Right kidney (tissue), 1 donor: ENCODE results near the gene DPH2.
A peak's percentile ranks its signal among the peaks of the same experiment; 100 is the strongest.

ENCODE experiments used
- DNase-seq: peaks from one replicate; pipeline ENCODE4 v3.0.0-alpha.2; 2016

Gene DPH2

GRCh38 chr1:44000122-44000665, 30.4 kb downstream of the DPH2 start:
- DNase-seq, result no peak

GRCh38 chr1:44002165-44002564, 32.4 kb downstream of the DPH2 start:
- DNase-seq, result no peak

DNA sequence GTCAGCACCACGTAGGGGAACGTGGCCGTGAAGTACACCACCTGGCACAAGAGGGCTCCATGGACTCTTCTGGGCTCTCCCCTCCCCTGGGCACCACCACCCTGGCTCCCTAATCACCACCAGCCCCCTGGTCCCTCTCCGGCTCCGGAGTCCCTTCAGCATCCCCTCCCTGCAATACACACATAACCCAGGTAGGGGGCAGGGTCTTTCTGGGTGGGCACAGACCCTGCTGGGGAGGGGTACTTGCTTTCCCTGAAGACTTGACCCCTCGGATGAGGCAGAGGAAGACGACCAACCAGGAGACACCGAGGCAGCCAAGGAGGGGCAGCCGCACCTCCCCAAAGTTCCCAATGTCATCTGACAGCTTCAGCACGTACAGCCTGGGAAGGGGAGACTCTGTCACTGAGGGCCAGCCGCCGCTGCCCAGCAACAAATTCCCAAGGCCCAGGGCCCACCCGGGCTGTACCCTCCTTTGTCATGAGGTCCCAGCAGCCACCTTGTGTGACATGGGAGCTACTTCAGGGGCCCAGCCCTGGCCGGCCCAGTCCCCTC, 32.9 kb downstream of the DPH2 start:
- DNase-seq, result no peak

GRCh38 chr1:44008259-44008658, 38.4 kb downstream of the DPH2 start:
- DNase-seq, result no peak

GRCh38 chr1:44010935-44011471, 41.2 kb downstream of the DPH2 start:
- no peak for DNase-seq

GRCh38 chr1:44012404-44012803, 42.6 kb downstream of the DPH2 start:
- no peak for DNase-seq

DNA sequence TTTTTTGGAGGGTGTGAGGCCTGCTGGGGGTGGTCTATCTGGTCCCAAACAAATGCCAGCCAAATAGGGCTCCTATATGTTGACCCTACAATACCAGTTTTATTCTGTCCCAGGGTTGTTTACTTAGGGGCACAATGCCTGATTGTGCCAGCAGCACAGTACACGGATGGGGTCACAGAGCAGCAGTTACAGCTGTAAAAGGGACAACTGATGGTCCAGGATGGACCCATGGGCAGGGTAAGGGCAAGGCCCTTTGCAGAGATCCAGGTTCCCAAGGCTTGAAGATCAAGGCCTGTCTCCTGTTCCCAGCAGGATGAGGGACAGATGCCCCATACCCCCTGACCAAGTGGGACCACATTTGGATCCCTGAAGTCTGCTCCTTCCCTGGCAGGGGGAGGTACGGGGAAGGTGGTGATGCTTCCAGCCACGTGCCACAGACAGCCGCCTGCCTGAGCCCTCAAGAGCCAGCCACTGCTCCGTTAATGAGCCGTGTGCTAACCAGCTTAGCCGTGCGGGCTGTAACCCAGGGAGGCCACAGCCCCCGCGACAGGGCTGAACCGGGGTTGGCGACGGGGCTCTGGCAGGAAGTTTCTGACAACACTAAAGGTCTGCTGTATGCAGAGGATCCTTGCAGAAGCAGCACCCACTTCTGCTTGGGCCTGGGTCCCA, 43.3 kb downstream of the DPH2 start:
- DNase-seq, result peak; percentile 46

DNA sequence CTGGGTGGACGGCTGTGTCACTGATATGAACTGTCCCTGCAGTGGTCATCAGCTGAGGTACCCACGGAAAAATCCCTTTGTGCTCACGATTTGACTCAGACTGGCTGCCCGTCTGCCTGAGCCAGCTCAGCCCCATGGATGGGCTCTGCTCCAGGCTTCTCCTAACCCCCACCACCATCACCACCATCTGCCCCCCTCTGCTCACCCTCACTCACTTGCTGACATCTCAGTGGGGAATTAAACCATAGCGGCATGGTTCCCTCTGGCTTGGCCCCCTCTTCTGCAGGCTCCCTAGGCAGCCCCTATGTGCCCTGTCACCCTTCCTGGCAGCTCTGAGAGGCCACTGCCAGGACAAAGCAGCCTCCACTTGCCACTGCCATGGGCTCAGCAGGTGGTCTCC, 44.1 kb downstream of the DPH2 start:
- no peak for DNase-seq

DNA sequence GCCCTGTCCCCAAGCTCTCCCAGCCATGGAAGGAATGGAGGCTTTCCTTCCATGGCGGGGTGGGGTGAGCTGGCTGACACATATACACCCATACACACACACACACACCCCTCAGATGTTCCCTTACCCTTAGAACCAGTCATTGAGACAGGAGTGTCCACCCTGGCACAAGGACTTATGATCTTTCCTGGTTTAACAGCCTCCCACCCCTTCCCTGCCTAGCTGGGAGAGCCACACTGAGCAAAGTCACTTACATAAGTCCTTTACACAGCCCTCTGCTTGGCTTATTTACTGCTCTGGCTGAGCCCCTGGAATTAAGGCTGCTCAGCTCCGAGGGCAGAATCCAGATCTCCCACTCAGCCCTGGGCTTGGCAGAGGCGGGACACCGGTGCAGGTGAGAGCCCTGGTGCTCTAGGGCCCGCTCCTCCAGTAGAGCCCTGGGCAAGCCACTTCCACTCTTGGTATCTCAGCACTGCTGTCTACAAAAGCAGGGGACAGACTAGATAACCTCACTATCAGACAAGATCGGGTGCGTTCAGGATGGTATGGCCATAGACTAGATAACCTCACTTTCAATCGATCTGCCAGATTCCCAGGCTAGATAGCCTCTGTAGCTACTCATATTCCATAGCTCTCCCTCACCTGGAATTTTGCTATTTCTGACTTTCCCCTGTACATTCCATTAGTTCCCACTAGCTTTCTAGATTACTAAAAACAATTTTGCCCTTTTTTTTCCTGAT, 44.7 kb downstream of the DPH2 start:
- no peak for DNase-seq

DNA sequence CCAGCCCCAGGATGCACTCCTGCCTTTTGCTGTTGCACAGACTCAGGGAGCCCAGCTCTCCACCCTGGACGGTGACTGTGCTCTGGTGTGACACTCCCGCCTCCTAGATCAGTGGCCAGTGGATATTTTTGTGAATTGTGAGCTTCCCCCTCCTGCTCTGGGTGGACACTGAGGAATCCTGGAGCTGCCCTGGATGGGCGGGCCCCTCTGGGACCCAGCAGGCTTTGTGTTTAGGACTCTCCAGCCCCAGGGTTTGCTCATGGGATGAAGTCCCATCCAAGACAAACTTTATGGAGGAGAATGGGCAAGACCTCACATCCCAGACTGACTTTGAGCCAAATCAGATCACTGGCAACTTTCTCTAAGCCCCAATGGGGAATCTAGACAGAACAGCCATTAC, 45.4 kb downstream of the DPH2 start:
- DNase-seq, result no peak

DNA sequence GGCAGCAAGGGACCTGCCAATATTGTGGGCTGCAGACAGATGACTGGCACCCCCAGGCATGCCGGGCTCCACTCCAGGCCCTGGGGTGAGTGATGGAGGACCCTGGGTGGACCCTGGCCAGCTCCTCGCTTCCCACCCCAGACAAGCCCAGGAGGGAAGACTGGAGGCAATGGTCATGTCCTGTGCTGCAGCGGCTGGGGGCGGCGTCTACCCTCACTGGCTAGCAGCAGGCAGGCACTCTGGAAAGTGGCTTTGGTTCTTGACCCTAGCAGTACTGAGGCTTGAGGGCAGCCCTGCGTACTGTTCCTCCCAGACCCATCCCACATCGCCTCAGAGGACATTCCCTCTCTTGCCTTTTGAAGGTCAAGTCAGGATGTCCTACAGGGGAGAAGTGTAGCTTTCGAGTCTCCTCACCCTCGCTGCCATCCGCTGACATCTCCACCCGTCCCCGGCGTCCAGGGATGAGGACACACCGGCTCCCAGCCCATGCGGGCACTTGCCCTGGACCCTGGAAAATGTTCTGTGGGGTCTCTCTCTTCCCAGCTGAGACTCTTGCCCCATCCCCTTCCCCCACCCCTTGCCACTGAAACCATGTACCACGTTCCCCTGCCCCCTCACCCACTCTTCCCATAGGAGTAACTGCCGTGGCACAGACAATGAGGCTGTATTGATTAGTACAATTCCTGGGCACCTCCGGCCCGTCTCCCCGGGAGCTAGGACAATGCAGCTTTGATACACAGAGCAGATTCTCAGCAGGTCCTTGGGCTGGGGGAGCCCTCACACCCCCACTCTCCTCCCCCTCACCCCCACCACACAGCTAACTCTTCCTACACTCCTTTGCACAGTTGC, 46.5 kb downstream of the DPH2 start:
- no peak for DNase-seq

- no peak for DNase-seq
Observed at GRCh38 chr1:44016890-44017400, 47.1 kb downstream of the DPH2 start.

DNA sequence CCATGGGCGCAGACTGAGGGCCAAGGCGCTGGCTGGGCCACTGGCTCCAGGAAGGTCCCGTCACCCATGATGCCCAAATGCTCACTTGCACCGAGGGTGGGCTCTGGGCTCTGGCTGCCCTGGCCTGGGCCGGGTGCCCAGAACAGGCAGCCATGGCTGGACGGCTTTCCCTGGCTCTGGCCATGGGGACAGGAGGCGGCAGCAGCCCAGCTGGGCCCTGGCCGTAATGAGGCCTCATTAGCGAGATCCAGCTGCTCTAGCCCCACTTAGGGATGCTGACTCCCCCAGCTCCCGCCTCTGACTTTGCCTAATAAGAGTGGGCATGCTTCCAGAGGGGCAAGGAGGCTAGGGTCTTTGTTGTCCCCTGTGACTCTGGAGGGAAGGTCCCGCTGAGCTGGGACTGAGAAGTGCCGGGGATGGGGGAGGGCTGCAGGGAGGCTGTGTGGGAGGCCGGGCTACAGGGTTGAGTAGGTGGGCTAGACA, 49.7 kb downstream of the DPH2 start:
- DNase-seq, result no peak

- DNase-seq, result no peak
Observed at GRCh38 chr1:44020464-44020863, 50.7 kb downstream of the DPH2 start.

- no peak for DNase-seq
Observed at GRCh38 chr1:44021156-44021555, 51.3 kb downstream of the DPH2 start.

DNA sequence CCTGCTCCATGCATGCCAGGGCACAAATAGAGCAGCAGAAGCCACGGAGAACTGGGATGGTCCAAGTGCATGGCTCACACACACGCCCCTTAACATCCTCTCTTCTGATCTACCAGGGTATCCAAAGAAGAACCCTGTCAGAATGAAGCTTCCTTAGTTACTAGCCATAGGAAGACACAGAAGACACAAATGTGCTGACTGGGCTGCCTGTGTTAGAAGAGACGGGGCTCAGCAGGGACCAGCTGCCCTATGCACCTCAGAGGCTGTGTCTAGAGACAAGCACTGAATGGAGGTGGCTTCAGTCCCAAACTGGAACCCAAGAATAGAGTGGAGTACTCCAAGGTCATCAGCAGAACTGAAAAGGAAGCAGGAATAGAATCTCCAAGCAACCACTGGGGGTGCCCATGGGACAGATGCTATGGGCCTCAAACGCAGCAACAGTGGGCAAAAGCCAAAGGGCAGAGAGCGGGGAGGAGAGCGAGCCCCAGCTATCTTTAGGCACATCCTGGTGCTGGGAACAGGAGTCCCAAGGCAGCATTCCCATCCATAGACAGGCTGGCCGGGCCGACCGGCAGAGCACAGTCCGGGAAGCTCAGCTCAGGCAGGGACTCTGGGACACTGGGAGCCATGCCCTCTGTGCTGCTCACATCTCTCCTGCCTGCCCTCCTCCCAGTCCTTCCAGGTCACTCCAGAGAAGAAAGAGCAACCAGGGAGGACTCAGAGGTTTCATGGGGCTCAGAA, 51.9 kb downstream of the DPH2 start:
- no peak for DNase-seq
